Kidney epithelial cell (primary cell): ENCODE measurements around the gene PALLD. TPM values are rescaled to one million over a fixed set of nuclear protein-coding genes. Genes with fewer than 3 reads are reported as not detected.

Source experiments
- DNase-seq: peaks from one replicate; pipeline ENCODE4 v3.0.0-alpha.2; 2010; ENCODE audit warnings: low read depth
- H3K27me3 ChIP-seq: 2 replicates; pipeline ENCODE4 v1.6.0; 2011; ENCODE audit warnings: low read length; ENCODE audit not compliant: control insufficient read depth, insufficient read depth
- H3K36me3 ChIP-seq: 2 replicates; pipeline ENCODE4 v1.5.1; 2011; ENCODE audit warnings: low read length; ENCODE audit not compliant: control insufficient read depth, insufficient read depth
- H3K4me3 ChIP-seq: 2 replicates; pipeline ENCODE4 v1.5.1; 2011; ENCODE audit warnings: low read depth, mild to moderate bottlenecking, control low read depth, low read length
- total RNA-seq: library from RNA; depleted of rRNA; stranded (reverse); fragments of >200 nt; gene quantifications from 2 replicates; pipeline ENCODE4 v1.2.3, GENCODE V29; 2015
- TF ChIP-seq, protein P1 (sequence below): IDR thresholded peaks from 2 replicates; pipeline ENCODE4 v1.5.1; 2011; ENCODE audit warnings: mild to moderate bottlenecking, moderate library complexity, low read length, control low read depth, inconsistent platforms; ENCODE audit not compliant: insufficient read depth, poor library complexity, severe bottlenecking

The PALLD gene
- total RNA-seq, 1 donor from 2014 or later = 77.4 TPM

DNA sequence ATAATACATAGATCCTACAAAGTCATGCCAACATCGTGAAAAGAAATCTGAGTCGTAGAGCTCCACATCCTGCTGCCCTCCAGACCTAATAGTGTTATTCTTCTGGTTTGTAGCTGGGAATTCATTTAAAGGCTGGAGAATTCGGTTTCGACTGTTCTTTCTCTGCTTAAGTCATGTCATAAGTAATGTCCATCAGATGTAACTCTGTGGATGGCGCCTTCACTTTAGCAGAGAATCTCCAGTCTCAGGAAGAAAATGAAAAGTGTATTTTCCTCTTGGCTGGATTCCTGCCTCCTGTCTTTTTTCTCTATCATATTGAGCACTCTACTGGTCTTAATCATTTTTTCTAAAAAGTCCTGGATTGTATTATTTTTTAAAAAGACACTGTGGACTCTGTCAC is 117.0 kb downstream of the PALLD start:
- no peaks in the 10 kb centered on the region for H3K27me3 ChIP-seq
- DNase-seq = no peak
- TF ChIP-seq, protein P1, sequence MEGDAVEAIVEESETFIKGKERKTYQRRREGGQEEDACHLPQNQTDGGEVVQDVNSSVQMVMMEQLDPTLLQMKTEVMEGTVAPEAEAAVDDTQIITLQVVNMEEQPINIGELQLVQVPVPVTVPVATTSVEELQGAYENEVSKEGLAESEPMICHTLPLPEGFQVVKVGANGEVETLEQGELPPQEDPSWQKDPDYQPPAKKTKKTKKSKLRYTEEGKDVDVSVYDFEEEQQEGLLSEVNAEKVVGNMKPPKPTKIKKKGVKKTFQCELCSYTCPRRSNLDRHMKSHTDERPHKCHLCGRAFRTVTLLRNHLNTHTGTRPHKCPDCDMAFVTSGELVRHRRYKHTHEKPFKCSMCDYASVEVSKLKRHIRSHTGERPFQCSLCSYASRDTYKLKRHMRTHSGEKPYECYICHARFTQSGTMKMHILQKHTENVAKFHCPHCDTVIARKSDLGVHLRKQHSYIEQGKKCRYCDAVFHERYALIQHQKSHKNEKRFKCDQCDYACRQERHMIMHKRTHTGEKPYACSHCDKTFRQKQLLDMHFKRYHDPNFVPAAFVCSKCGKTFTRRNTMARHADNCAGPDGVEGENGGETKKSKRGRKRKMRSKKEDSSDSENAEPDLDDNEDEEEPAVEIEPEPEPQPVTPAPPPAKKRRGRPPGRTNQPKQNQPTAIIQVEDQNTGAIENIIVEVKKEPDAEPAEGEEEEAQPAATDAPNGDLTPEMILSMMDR = no peak
- H3K36me3 ChIP-seq = no peaks in the 10 kb centered on the region
- no peak overlapping the region for H3K4me3 ChIP-seq

DNA sequence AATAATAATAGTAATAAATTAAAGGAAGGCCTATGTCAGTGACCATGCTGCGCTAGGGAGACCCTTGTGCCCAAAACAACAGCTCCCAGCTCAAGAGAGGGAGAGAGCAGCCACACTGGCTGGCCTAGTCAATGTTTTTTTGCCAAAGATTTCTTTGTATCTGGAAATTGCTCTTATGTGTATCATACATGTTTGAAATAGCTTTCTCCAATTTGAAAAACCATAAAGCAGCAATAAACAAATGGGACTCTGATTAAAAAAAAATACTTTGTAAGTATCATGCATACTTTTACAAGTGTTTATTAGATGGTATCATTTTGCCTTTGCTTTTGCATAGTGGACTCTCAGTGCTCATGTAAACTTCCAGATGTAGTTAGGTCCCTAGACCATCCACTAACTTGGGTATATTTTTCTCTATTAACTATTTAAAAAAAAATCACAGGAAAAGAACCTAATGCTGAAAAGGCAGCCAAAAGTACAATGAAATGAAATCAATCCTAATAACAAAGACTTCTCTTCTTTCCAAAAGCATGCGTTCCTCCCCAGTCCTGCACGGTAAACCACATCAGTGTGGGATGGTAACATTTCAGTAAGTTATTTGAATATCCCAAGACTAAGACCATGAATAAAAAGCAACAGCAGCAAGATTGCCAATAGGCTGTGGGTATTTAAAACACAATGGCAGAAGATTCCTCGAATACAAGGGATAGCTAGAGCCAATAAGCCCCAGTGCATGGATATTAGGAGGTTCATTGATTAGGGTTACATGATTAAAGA is 117.6 kb downstream of the PALLD start:
- no peak for DNase-seq
- TF ChIP-seq, protein P1 = no peak
- Histone ChIP-seq H3K27me3 (no peaks in the 10 kb centered on the region), H3K36me3 (no peaks in the 10 kb centered on the region), H3K4me3 (no peak overlapping the region)

DNA sequence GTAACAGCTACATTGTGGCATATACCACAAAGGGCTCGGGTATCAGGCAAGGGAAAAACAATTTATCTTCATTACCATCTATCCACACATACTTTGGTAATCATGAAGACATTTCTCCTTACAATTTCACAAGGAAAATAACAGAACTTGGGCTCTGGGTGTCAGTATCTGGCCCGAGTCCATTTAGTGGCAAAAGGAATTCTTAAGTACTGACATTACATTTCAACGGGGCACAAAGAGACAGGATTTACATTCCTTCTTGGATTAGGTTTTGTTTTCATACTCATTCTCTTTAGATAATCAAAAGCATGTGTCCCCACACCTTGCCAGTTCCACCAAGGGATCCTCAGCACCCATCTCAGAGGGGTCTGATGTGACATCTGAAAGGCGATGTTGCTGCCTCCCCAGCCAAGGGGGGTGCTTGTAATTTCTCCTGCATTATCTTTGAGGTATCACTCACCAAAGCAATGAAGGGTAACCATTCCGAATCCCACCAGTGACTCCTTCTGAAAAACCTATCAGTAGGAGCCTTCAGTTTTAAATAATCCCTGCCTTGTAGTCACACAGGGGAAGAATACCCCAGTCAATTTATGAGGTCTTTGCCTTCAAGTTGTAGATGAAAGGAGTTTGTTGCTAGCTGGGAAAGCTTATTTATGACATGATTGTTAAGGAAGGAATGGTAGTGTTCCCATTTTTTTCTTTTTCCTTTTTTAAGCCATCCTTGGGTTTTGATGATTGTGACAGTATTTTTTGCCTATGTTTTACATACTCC is 118.6 kb downstream of the PALLD start:
- DNase-seq = no peak
- no peaks in the 10 kb centered on the region for H3K36me3 ChIP-seq
- no peaks in the 10 kb centered on the region for H3K27me3 ChIP-seq
- H3K4me3 ChIP-seq = no peak overlapping the region
- TF ChIP-seq, protein P1 = no peak

DNA sequence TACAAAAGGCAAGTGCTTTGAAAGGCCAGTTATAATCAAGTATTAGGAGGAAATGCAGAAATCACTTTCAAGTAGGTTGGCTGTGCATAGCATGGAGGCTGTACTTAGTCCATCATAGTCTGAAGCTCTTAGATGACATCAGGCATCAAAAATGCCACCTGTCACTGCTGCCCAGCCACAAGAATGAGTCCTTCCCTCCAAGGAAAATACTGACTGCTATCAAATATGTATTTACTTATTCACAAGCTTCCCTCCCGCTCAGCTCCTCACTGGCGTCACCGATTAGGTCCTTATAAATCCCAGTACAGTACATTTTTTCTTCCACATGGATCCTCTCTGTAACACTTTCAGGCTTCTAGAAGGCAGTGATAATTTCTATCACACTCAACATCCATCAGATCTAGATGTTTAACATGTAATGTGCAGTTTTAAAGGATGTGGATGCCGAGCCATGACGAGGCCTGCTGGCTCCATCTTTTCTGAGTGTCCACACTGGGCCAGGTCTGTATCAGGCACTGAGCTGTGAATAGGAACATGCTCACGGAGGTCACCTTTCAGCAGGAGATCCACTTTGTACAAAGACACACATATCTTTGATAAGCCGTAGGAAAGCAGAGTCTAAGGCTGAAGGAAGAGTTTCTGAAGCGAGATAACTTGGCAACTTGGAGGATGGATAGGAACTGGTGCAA is 121.9 kb downstream of the PALLD start:
- Histone ChIP-seq H3K27me3 (no peaks in the 10 kb centered on the region), H3K36me3 (no peaks in the 10 kb centered on the region), H3K4me3 (no peak overlapping the region)
- TF ChIP-seq, protein P1 = no peak
- no peak for DNase-seq

DNA sequence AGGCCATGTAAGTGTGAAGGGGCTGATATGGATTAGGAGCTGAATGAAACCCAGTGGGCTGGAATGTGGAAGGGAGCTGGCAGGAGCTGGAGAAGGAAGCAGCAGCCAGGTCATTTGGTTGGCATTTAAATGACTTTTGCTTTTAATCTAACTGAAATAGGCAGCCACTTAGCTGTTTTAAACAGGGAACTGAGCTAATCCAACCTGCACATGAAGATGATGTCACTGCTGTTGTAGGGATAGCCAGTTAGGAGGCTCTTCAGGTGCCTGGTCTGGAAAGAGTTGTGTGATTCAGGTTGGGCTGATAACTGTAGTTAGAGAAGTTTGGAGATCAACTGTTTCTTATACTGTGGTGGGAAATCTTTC is 122.4 kb downstream of the PALLD start:
- no peak for DNase-seq

More for the DNA sequence above, 122.4 kb downstream of the PALLD start:
- H3K27me3 ChIP-seq = no peaks in the 10 kb centered on the region
- no peaks in the 10 kb centered on the region for H3K36me3 ChIP-seq
- TF ChIP-seq, protein P1 = no peak
- H3K4me3 ChIP-seq = no peak overlapping the region
